Measurements from ENCODE around the gene HIRIP3. TPM values are rescaled to one million over a fixed set of nuclear protein-coding genes. Genes with fewer than 3 reads are reported as not detected.

The HIRIP3 gene
- total and polyA plus RNA-seq, 2 donors (not counting 3 experiments of a cell fraction or from before 2014, with no cell fraction given) = 6.7 to 8.6 TPM

DNA sequence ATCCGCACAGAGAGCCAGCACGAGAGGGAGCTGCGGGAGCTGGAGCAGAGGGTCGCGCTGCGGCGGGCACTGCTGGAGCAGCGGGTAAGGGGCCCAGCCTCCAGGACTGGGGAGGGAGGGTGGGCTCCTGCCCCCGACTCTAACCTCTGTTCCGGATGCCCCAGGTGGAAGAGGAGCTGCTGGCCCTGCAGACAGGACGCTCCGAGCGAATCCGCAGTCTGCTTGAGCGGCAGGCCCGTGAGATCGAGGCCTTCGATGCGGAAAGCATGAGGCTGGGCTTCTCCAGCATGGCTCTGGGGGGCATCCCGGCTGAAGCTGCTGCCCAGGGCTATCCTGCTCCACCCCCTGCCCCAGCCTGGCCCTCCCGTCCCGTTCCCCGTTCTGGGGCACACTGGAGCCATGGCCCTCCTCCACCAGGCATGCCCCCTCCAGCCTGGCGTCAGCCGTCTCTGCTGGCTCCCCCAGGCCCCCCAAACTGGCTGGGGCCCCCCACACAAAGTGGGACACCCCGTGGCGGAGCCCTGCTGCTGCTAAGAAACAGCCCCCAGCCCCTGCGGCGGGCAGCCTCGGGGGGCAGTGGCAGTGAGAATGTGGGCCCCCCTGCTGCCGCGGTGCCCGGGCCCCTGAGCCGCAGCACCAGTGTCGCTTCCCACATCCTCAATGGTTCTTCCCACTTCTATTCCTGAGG, 4.4 kb downstream of the HIRIP3 start:
- no peak overlapping the region for H2AFZ ChIP-seq (ENCODE audit: low read depth, low read length)
- BruUV-seq (replicated peaks) = no TSS peak
- no peaks in the 10 kb centered on the region for H3K79me2 ChIP-seq (ENCODE audit: control insufficient read depth, insufficient read depth, low read length)
- no peaks in the 10 kb centered on the region for H4K20me1 ChIP-seq (replicated peaks; ENCODE audit: control insufficient read depth, extremely low read depth, insufficient read depth, low read length)
- H3K4me3 ChIP-seq (replicated peaks in 1 of 3; ENCODE audit: insufficient read depth in 1 of 3, low read depth in 1 of 3, low read length in 3 of 3) = no peak overlapping the region
- CTCF ChIA-PET = interaction anchor here (0.6 to 1.9 kb wide), 2 partner anchors 41 to 115 kb away, joined by 3 to 6 read pairs; partner anchors contain the start of gene TLCD3B
- DNase-seq (ENCODE audit: low read depth, low spot score) = no peak
- no peaks in the 10 kb centered on the region for H3K9me1 ChIP-seq (replicated peaks; ENCODE audit: control insufficient read depth, extremely low read depth, insufficient read depth, low read length)
- peaks cover 14% of the 10 kb centered on the region for H3K4me1 ChIP-seq (ENCODE audit: control insufficient read depth, extremely low read depth, insufficient read depth, low read length)
- TF ChIP-seq, protein P1, sequence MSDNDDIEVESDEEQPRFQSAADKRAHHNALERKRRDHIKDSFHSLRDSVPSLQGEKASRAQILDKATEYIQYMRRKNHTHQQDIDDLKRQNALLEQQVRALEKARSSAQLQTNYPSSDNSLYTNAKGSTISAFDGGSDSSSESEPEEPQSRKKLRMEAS (IDR thresholded peaks at IDR 0.05; ENCODE audit: insufficient read depth, insufficient read length) = no peak
- TF ChIP-seq, protein P2, sequence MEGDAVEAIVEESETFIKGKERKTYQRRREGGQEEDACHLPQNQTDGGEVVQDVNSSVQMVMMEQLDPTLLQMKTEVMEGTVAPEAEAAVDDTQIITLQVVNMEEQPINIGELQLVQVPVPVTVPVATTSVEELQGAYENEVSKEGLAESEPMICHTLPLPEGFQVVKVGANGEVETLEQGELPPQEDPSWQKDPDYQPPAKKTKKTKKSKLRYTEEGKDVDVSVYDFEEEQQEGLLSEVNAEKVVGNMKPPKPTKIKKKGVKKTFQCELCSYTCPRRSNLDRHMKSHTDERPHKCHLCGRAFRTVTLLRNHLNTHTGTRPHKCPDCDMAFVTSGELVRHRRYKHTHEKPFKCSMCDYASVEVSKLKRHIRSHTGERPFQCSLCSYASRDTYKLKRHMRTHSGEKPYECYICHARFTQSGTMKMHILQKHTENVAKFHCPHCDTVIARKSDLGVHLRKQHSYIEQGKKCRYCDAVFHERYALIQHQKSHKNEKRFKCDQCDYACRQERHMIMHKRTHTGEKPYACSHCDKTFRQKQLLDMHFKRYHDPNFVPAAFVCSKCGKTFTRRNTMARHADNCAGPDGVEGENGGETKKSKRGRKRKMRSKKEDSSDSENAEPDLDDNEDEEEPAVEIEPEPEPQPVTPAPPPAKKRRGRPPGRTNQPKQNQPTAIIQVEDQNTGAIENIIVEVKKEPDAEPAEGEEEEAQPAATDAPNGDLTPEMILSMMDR (IDR thresholded peaks at IDR 0.05; ENCODE audit: extremely low read depth in 1 of 2, insufficient read depth in 1 of 2, low read depth in 1 of 2, low read length in 2 of 2) = no peak
- TF ChIP-seq FOS (IDR thresholded peaks at IDR 0.05; ENCODE audit: borderline replicate concordance, insufficient read depth, low read length) = no peak
- no peak for TF ChIP-seq MYC (IDR thresholded peaks at IDR 0.05; ENCODE audit: low read depth, low read length)
- TF ChIP-seq EZH2 (IDR thresholded peaks at IDR 0.05; ENCODE audit: borderline replicate concordance, low read depth, low read length, severe bottlenecking) = no peak
- TF ChIP-seq GATA2 (IDR thresholded peaks at IDR 0.05; ENCODE audit: insufficient read depth, insufficient read length, low read depth, low read length) = no peak
- no peak for TF ChIP-seq POLR2A (IDR thresholded peaks at IDR 0.05; ENCODE audit: low read depth, low read length)
- no peak for TF ChIP-seq POLR2AphosphoS5 (IDR thresholded peaks at IDR 0.05; ENCODE audit: insufficient read depth, low read depth, low read length)
- TF ChIP-seq JUN (IDR thresholded peaks at IDR 0.05; ENCODE audit: borderline replicate concordance, insufficient read depth, insufficient read length, low read depth) = no peak
- POLR2A ChIA-PET = no interaction called here
- H3K4me2 ChIP-seq (ENCODE audit: insufficient read depth, low read length) = no peak overlapping the region
- no peak for FAIRE-seq
- H3K36me3 ChIP-seq (ENCODE audit: control insufficient read depth in 2 of 2, extremely low read depth in 1 of 2, insufficient read depth in 2 of 2, low read length in 2 of 2) = peaks cover 21 to 63% of the 10 kb centered on the region in 2 experiments
- no peak overlapping the region for H3K27ac ChIP-seq (ENCODE audit: insufficient read depth, low read depth, low read length)
- no peak overlapping the region for H3K9ac ChIP-seq (replicated peaks; ENCODE audit: extremely low read depth, insufficient read depth, low read length)
- intact Hi-C loops (cut with micrococcal nuclease) (no loop called here), dilution Hi-C loops (cut with MboI; ENCODE audit: extremely low pct_ligation_motif_present, low sequenced_read_pairs) (loop anchor here (10.0 kb wide), 1 partner anchor 186 kb away; the partner anchor contains the start of gene MAZ)
- no peaks in the 10 kb centered on the region for H3K27me3 ChIP-seq (ENCODE audit: control insufficient read depth in 2 of 2, insufficient read depth in 2 of 2, low read length in 2 of 2)
- no peaks in the 10 kb centered on the region for H3K9me3 ChIP-seq (replicated peaks; ENCODE audit: control insufficient read depth, insufficient read depth, low read length)
